IMR-90 (cell line): ENCODE measurements around the gene VAMP8.

Source experiments
- FOS ChIP-seq: fragments of 150-350 bp; IDR thresholded peaks from 2 replicates; pipeline ENCODE4 v1.6.1; 2016; ENCODE audit warnings: low read depth, low read length
- MXI1 ChIP-seq: IDR thresholded peaks from 2 replicates; pipeline ENCODE4 v1.6.1; 2012; ENCODE audit warnings: low read depth, mild to moderate bottlenecking, low read length, moderate library complexity, borderline replicate concordance
- TF ChIP-seq, protein P1 (sequence below): conservative IDR thresholded peaks from 2 replicates; pipeline ENCODE4 v1.5.1; 2012; ENCODE audit warnings: mild to moderate bottlenecking, low read depth, low read length, improper control_type of control experiment

GRCh38 chr2:85540133-85540648, 37.2 kb upstream of the VAMP8 start:
- TF ChIP-seq FOS (no peak), MXI1 (no peak)
- TF ChIP-seq, protein P1, sequence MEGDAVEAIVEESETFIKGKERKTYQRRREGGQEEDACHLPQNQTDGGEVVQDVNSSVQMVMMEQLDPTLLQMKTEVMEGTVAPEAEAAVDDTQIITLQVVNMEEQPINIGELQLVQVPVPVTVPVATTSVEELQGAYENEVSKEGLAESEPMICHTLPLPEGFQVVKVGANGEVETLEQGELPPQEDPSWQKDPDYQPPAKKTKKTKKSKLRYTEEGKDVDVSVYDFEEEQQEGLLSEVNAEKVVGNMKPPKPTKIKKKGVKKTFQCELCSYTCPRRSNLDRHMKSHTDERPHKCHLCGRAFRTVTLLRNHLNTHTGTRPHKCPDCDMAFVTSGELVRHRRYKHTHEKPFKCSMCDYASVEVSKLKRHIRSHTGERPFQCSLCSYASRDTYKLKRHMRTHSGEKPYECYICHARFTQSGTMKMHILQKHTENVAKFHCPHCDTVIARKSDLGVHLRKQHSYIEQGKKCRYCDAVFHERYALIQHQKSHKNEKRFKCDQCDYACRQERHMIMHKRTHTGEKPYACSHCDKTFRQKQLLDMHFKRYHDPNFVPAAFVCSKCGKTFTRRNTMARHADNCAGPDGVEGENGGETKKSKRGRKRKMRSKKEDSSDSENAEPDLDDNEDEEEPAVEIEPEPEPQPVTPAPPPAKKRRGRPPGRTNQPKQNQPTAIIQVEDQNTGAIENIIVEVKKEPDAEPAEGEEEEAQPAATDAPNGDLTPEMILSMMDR, result no peak
